HCEC 1CT (cell line): ENCODE data around the gene TOR4A.
A peak's percentile ranks its signal among the peaks of the same experiment; 100 is the strongest.

Experiments
- DNase-seq: peaks from one replicate; pipeline ENCODE4 v3.0.0-alpha.2; 2017

TOR4A gene

GRCh38 chr9:137273611-137274320, 3.8 kb upstream of the TOR4A start:
- no peak for DNase-seq

DNA sequence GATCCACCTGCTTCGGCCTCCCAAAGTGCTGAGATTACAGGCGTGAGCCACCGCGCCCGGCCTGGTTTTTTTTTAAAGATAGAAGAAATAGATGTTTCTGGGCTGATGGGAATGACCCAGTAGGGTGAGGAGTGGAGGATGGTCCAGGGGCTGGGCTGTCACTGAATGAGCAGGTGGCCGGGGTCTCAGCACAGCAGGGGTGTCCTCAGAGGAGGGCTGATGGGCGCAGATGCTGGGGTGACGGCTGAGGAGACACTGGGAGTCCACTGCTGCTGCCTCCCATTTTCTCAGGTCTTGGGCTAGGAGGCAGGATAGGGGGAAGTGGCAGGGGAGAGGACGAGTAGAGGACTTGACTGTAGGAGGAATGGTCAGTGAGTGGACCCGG, 2.3 kb upstream of the TOR4A start:
- DNase-seq = no peak

- DNase-seq = no peak
These were observed 1.7 kb upstream of the TOR4A start for GRCh38 chr9:137275588-137276472.

- DNase-seq = peak; percentile 67
These were observed 825 bp upstream of the TOR4A start for GRCh38 chr9:137276473-137277328.

DNA sequence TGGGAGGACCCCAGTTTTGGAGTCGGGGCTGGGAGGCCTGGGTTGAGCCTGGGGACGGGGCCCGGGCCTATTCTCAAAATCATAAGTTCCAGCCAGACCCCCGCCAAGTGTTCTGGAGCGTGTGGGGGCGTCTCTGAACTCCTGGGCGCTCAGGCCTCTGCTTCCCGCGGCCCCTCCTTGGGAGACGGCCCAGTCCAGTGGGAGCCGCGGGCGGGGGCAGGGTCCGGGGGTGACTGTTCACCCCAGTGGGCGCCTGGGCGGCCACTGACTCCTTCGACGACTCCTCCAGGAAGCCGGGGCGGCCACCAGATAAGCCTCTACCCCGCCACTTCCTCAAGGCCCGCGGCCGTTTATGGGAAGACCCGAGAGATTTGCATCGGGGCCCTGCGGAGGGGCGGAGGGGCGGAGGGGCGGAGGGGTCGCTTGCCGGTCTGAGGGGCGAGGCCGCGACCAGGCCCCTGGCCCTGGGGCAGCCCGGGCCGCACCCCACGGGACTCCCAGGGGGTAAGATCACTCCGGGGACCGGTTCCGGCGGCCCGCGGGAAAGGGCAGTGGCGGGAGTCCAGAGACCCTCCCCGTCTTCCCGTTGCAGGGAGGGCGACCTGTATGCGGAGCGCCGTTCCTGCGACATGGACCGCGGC, 655 bp downstream of the TOR4A start:
- DNase-seq = no peak

DNA sequence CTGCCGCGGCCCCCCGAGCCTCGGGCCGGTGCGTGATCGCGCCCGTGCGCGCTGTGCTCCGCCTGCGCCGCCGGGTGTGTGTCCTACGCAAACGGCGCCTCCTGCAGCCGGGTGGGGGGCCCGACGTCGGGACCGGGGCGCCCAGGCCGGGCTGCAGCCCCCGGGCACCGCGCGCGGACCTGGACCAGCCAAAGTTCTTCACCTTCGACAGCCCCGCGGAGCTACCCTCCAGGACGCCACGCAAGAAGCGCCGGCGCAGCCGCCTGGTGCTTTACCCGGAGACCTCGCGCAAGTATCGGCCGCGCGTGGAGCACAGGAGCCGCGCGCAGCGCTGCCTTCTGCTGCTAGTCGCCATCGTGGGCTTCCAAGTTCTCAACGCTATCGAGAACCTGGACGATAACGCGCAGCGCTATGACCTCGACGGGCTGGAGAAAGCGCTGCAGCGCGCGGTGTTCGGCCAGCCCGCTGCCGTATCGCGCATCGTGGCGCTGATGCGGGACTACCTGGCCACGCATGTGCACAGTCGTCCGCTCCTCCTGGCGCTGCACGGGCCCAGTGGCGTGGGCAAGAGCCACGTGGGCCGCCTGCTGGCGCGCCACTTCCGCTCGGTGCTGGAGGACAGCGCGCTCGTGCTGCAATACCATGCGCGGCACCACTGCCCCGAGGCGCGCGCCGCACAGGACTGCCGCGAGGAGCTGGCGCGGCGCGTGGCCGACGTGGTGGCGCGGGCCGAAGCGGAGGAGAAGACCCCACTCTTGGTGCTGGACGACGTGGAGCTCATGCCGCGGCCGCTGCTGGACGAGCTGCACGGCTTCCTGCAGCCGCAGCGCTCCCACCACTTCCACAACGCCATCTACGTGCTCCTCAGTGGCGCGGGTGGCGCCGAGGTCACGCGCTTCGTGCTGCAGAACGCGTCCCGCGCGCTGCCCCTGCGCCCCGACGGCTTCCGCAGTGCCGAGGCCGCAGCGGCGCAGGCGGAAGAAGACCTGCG, 1.5 kb downstream of the TOR4A start:
- DNase-seq = no peak

- no peak for DNase-seq
These were observed 2.4 kb downstream of the TOR4A start for GRCh38 chr9:137279741-137280473.

GRCh38 chr9:137280474-137281344, 3.2 kb downstream of the TOR4A start:
- no peak for DNase-seq

- no peak for DNase-seq
These were observed 4.0 kb downstream of the TOR4A start for GRCh38 chr9:137281345-137282116.

DNA sequence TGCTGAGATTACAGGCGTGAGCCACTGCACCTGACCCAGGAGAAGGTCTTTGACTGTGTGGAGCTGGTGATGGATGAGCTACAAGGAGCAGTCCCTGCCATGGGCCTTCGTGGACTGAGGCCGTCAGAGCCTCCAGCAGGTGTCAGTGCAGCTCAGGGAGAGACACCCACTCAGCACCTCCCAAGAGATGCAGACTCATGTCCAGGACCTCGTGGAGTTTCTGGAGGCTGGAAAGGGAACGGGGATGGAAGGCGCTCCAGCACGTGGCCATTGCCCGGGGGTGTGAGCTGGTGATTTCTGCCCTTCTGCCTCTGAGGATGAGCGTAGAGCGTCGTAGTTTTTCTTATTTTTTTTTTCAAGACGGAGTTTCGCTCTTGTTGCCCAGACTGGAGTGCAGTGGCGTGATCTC, 9.5 kb downstream of the TOR4A start:
- DNase-seq = peak; percentile 61

DNA sequence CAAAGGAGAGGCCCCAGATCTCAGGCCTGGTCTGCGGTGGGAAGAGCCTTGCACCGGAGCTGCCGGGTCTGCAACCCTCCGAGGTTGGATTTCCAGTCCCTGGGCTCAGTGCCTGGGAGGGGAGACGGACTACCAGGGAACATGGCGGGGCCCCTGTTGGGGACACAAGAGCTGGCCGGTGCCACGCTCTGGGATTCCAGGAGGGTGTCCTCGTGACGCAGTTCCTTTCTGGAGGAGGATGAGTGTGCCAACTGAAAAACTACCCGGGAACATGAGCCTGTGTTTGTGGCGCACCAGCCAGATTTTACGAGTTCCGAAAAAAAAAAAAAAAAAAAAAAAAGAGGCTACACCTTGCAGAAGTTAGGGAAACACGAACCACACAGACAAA, 15.6 kb downstream of the TOR4A start:
- DNase-seq = no peak

- DNase-seq = no peak
These were observed 16.1 kb downstream of the TOR4A start for GRCh38 chr9:137293482-137294090.

DNA sequence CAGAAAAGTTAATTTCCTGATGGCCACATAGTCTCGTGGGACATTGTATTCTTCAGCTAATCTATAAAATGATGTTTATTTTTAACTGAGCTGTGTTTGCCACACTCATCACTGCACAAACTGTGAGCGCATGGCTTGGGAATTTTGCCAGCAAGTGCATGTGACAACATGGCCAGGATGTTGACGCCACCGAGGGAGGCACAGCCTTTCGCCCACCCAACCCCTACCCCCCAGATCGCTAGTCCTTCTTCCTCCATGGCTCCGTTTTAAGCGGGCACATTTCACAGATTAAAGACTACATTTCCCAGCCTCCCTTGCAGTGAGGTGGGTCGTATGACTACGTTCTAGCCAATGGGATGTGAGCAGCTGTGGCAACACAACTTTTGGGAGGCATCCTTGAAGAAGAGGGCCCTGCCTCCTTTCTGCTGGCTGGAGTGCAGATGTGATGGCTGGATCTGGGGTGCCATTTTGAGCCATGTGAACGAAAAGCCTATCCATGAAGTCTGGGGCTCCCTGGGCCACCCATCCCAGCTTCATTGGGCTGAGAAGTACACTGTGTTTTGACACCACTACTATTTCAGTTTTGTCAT, 16.7 kb downstream of the TOR4A start:
- peak; percentile 37 for DNase-seq

- DNase-seq = peak; percentile 32
These were observed 17.2 kb downstream of the TOR4A start for GRCh38 chr9:137294681-137295237.

DNA sequence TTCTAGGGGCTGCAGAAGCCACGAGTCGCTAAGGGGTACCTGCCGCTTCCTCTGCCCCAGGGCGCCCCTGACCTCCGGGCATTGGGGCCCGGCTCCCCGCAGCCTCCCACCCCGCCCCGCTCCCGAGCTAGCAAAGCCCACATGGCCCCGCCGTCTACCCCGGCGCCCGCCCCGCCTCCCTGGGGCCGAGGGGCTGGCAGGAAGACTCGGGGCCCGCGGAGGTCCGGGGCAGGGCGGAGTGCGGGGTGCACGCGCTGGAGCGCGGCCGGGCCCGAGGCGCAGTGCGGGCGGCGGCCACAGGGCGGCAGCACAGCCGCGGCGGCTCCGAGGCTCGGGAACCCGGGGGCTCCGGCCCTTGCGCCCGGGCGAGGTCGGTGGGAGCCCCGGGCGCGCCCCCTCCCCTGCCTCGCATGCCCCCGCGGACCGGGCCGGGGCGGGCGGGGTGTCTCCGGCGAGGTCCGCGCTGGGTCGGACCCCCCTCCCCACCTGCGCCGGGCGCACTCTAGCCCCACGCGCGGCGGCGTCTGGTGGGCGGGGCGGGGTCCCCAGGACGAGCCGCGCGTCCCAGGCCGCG, 17.8 kb downstream of the TOR4A start:
- no peak for DNase-seq

- no peak for DNase-seq
These were observed 18.5 kb downstream of the TOR4A start for GRCh38 chr9:137295849-137296669.
